Neural progenitor cell (in vitro differentiated cells): ENCODE data around the gene ATP2A3. TPM values are rescaled to one million over a fixed set of nuclear protein-coding genes. Genes with fewer than 3 reads are reported as not detected.

Experiments used
- DNase-seq: peaks from one replicate; pipeline ENCODE4 v3.0.0-alpha.2; 2016; ENCODE audit warnings: low spot score
- H2AFZ ChIP-seq: fragments of 200-600 bp; sonication (generic); replicated peaks from 2 replicates; pipeline ENCODE4 v1.6.1; 2016; ENCODE audit warnings: antibody characterized with exemption
- H3F3A ChIP-seq: fragments of 200-600 bp; sonication (generic); 2 replicates; pipeline ENCODE4 v1.6.1; 2016; ENCODE audit warnings: antibody characterized with exemption, low read depth
- H3K27ac ChIP-seq: fragments of 200-600 bp; sonication (generic); 2 replicates; pipeline ENCODE4 v1.5.1; 2016; ENCODE audit warnings: mild to moderate bottlenecking
- H3K27me3 ChIP-seq: fragments of 200-600 bp; sonication (generic); 2 replicates; pipeline ENCODE4 v1.6.1; 2016; ENCODE audit warnings: mild to moderate bottlenecking, moderate library complexity
- H3K36me3 ChIP-seq: fragments of 200-600 bp; sonication (generic); 2 replicates; pipeline ENCODE4 v1.5.1; 2016
- H3K4me1 ChIP-seq: fragments of 200-600 bp; sonication (generic); 2 replicates; pipeline ENCODE4 v1.6.1; 2016; ENCODE audit warnings: mixed run types
- H3K4me2 ChIP-seq: fragments of 200-600 bp; sonication (generic); 2 replicates; pipeline ENCODE4 v1.6.1; 2016
- H3K4me3 ChIP-seq: fragments of 200-600 bp; sonication (generic); 2 replicates; pipeline ENCODE4 v1.5.1; 2016
- H3K79me2 ChIP-seq: fragments of 200-600 bp; sonication (generic); 2 replicates; pipeline ENCODE4 v1.6.1; 2016; ENCODE audit warnings: low read depth
- H3K9ac ChIP-seq: fragments of 200-600 bp; sonication (generic); 2 replicates; pipeline ENCODE4 v1.6.1; 2016
- H3K9me3 ChIP-seq: fragments of 200-600 bp; sonication (generic); 2 replicates; pipeline ENCODE4 v1.5.1; 2016; ENCODE audit warnings: low read depth
- H4K20me1 ChIP-seq: fragments of 200-600 bp; sonication (generic); 2 replicates; pipeline ENCODE4 v1.6.1; 2016; ENCODE audit warnings: low read depth
- H3K27ac Mint-ChIP-seq: 3 replicates; pipeline ENCODE4 v1.8.0; 2021; ENCODE audit warnings: mixed read lengths
- H3K27me3 Mint-ChIP-seq: 2 replicates; pipeline ENCODE4 v1.8.0; 2022; ENCODE audit warnings: low read depth, mild to moderate bottlenecking, inconsistent platforms, moderate library complexity, mixed read lengths; ENCODE audit not compliant: insufficient read depth
- H3K36me3 Mint-ChIP-seq: 3 replicates; pipeline ENCODE4 v1.8.0; 2021; ENCODE audit warnings: mixed read lengths
- H3K4me1 Mint-ChIP-seq: 3 replicates; pipeline ENCODE4 v1.8.0; 2021; ENCODE audit warnings: mixed read lengths
- H3K4me3 Mint-ChIP-seq: 3 replicates; pipeline ENCODE4 v1.8.0; 2021; ENCODE audit warnings: mild to moderate bottlenecking, moderate library complexity, mixed read lengths
- H3K9me3 Mint-ChIP-seq: 3 replicates; pipeline ENCODE4 v1.8.0; 2020; ENCODE audit warnings: mixed read lengths
- EZH2 ChIP-seq: fragments of 200-600 bp; sonication (generic); IDR thresholded peaks from 2 replicates; pipeline ENCODE4 v1.6.1; 2017; ENCODE audit warnings: antibody characterized with exemption, mild to moderate bottlenecking, moderate library complexity
- EZH2phosphoT487 ChIP-seq: fragments of 200-600 bp; sonication (generic); IDR thresholded peaks from 2 replicates; pipeline ENCODE4 v1.6.1; 2017; ENCODE audit warnings: antibody characterized with exemption
- total RNA-seq: library from RNA; depleted of rRNA; stranded (reverse); fragments of >200 nt; gene quantifications from 2 replicates; pipeline ENCODE4 v1.2.3, GENCODE V29; 2015; ENCODE audit warnings: low replicate concordance
- TF ChIP-seq, protein P1 (sequence below): fragments of 200-600 bp; sonication (generic); IDR thresholded peaks from 2 replicates; pipeline ENCODE4 v1.5.1; 2017; ENCODE audit warnings: antibody characterized with exemption, mild to moderate bottlenecking

The ATP2A3 gene
- total RNA-seq, 1 donor from 2014 or later, result 0.65 TPM

- Mint-ChIP-seq H3K9me3 (no peaks in the 10 kb centered on the region), H3K27ac (no peak overlapping the region), H3K27me3 (peaks cover 44% of the 10 kb centered on the region), H3K4me1 (peaks cover 16% of the 10 kb centered on the region), H3K36me3 (no peaks in the 10 kb centered on the region), H3K4me3 (peak overlapping the region; percentile 59)
- no peaks in the 10 kb centered on the region for H4K20me1 ChIP-seq
- peak overlapping the region; percentile 80 for H3K4me2 ChIP-seq
- H3K9ac ChIP-seq, result no peak overlapping the region
- peaks cover 4% of the 10 kb centered on the region for H3K4me1 ChIP-seq
- TF ChIP-seq EZH2 (no peak), EZH2phosphoT487 (no peak)
- TF ChIP-seq, protein P1, sequence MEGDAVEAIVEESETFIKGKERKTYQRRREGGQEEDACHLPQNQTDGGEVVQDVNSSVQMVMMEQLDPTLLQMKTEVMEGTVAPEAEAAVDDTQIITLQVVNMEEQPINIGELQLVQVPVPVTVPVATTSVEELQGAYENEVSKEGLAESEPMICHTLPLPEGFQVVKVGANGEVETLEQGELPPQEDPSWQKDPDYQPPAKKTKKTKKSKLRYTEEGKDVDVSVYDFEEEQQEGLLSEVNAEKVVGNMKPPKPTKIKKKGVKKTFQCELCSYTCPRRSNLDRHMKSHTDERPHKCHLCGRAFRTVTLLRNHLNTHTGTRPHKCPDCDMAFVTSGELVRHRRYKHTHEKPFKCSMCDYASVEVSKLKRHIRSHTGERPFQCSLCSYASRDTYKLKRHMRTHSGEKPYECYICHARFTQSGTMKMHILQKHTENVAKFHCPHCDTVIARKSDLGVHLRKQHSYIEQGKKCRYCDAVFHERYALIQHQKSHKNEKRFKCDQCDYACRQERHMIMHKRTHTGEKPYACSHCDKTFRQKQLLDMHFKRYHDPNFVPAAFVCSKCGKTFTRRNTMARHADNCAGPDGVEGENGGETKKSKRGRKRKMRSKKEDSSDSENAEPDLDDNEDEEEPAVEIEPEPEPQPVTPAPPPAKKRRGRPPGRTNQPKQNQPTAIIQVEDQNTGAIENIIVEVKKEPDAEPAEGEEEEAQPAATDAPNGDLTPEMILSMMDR, result no peak
- peak overlapping the region; percentile 45 for H3K4me3 ChIP-seq
- no peak overlapping the region for H3K27ac ChIP-seq
- peak overlapping the region; percentile 88 for H2AFZ ChIP-seq
- no peaks in the 10 kb centered on the region for H3K9me3 ChIP-seq
- peaks cover 19% of the 10 kb centered on the region for H3F3A ChIP-seq
- no peaks in the 10 kb centered on the region for H3K79me2 ChIP-seq
- H3K36me3 ChIP-seq, result no peaks in the 10 kb centered on the region
- DNase-seq, result peak; percentile 79
- peaks cover 58% of the 10 kb centered on the region for H3K27me3 ChIP-seq
Measured at GRCh38 chr17:3965118-3965800, 1.0 kb upstream of the ATP2A3 start.

DNA sequence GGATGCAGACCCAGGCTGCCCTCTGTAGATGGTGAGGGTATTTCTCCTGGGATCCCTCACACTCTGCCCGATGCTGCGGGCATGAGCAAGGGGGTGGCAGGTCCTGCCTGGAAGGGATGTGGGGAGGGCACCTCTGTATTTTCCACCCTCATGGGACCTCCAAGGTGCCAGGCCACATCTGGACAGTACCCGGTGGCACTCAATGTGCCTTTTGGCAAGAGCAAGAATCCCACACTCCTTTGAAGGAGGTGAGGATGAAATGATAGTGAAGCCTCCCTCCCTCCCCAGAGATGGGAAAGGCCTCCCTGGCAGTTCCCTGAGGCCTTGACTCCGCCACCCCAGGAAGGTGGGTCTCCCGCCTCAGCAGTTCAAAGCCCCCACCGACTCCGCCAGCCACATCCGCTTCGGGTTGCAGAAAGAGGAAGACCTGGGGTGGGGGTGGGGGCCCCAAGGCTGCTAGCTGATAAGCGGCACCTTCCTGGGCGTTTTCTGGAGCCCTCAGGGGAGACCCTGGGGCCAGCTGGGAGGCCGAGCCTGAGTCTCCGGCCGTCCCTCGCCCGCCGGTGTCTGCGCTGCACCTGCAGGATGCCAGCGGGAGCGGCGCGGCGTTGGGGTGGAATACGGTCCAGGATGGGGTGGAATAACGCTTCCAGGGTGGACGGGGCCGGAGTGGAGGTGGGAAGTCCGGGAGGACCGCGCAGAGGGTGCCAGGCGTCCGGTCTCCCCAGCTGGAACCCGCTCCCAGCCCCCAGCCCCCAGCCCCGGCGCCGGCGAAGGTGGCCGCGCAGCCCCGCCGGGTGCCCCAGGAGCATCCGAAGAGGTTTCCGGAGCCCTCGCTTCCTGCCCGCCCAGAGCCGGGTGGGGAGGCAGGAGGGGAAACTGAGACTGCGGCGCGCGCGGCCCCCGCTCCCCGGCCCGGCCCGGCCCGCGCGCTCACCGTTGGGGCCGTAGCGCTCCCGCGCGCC lies 718 bp downstream of the ATP2A3 start:
- no peaks in the 10 kb centered on the region for H3K79me2 ChIP-seq
- no peak overlapping the region for H3K27ac ChIP-seq
- Mint-ChIP-seq H3K36me3 (no peaks in the 10 kb centered on the region), H3K4me3 (peak overlapping the region; percentile 67), H3K9me3 (no peaks in the 10 kb centered on the region), H3K4me1 (peaks cover 16% of the 10 kb centered on the region), H3K27me3 (peaks cover 48% of the 10 kb centered on the region), H3K27ac (no peak overlapping the region)
- no peak overlapping the region for H3K9ac ChIP-seq
- peaks cover 4% of the 10 kb centered on the region for H3K4me1 ChIP-seq
- H2AFZ ChIP-seq, result no peak overlapping the region
- TF ChIP-seq EZH2 (peak; percentile 96), EZH2phosphoT487 (peak; percentile 91)
- TF ChIP-seq, protein P1, result no peak
- H3K9me3 ChIP-seq, result no peaks in the 10 kb centered on the region
- peak; percentile 52 for DNase-seq
- H3K4me2 ChIP-seq, result peak overlapping the region; percentile 66
- H3F3A ChIP-seq, result peaks cover 19% of the 10 kb centered on the region
- no peaks in the 10 kb centered on the region for H3K36me3 ChIP-seq
- H3K4me3 ChIP-seq, result peak overlapping the region; percentile 45
- H4K20me1 ChIP-seq, result no peaks in the 10 kb centered on the region
- H3K27me3 ChIP-seq, result peaks cover 61% of the 10 kb centered on the region

DNA sequence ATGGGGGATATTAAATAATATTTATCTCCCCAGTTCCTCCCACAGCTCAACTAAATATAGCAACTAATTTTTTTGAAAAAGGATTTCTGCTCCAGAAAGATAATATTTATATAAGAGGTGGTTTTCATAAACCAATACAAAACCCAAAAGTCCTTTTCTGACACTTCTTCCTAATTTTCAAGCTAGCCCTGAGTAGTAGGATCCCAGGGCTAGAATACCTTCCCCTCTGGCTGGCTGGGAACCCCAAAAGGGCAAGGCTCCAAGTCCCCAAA lies 1.3 kb downstream of the ATP2A3 start:
- no peak overlapping the region for H2AFZ ChIP-seq
- H3F3A ChIP-seq, result peaks cover 20% of the 10 kb centered on the region
- H3K4me2 ChIP-seq, result no peak overlapping the region
- H3K27ac ChIP-seq, result no peak overlapping the region
- H3K4me1 Mint-ChIP-seq, result peaks cover 16% of the 10 kb centered on the region
- H3K9me3 Mint-ChIP-seq, result no peaks in the 10 kb centered on the region
- H3K4me1 ChIP-seq, result peaks cover 4% of the 10 kb centered on the region
- TF ChIP-seq EZH2phosphoT487, result no peak
- TF ChIP-seq, protein P1, result no peak
- no peak for TF ChIP-seq EZH2
- no peaks in the 10 kb centered on the region for H3K9me3 ChIP-seq
- H3K36me3 ChIP-seq, result no peaks in the 10 kb centered on the region
- H3K4me3 Mint-ChIP-seq, result peak overlapping the region; percentile 67
- no peaks in the 10 kb centered on the region for H3K36me3 Mint-ChIP-seq
- no peak overlapping the region for H3K27ac Mint-ChIP-seq
- H4K20me1 ChIP-seq, result no peaks in the 10 kb centered on the region
- H3K27me3 Mint-ChIP-seq, result peaks cover 49% of the 10 kb centered on the region
- no peaks in the 10 kb centered on the region for H3K79me2 ChIP-seq
- DNase-seq, result no peak
- H3K27me3 ChIP-seq, result peaks cover 61% of the 10 kb centered on the region
- no peak overlapping the region for H3K9ac ChIP-seq
- H3K4me3 ChIP-seq, result no peak overlapping the region
